B cell (primary cell): ENCODE measurements around the gene ALOX15B.

ENCODE experiments used
- EZH2 ChIP-seq: IDR thresholded peaks from 2 replicates; pipeline ENCODE4 v1.6.1; 2012; ENCODE audit warnings: borderline replicate concordance, low read depth, mild to moderate bottlenecking, moderate library complexity, low read length; ENCODE audit not compliant: insufficient read depth, poor library complexity, severe bottlenecking
- TF ChIP-seq, protein P1 (sequence below): fragments of 200-600 bp; IDR thresholded peaks from one replicate; pipeline ENCODE4 v1.8.0; 2022; ENCODE audit warnings: antibody characterized with exemption, mild to moderate bottlenecking

DNA sequence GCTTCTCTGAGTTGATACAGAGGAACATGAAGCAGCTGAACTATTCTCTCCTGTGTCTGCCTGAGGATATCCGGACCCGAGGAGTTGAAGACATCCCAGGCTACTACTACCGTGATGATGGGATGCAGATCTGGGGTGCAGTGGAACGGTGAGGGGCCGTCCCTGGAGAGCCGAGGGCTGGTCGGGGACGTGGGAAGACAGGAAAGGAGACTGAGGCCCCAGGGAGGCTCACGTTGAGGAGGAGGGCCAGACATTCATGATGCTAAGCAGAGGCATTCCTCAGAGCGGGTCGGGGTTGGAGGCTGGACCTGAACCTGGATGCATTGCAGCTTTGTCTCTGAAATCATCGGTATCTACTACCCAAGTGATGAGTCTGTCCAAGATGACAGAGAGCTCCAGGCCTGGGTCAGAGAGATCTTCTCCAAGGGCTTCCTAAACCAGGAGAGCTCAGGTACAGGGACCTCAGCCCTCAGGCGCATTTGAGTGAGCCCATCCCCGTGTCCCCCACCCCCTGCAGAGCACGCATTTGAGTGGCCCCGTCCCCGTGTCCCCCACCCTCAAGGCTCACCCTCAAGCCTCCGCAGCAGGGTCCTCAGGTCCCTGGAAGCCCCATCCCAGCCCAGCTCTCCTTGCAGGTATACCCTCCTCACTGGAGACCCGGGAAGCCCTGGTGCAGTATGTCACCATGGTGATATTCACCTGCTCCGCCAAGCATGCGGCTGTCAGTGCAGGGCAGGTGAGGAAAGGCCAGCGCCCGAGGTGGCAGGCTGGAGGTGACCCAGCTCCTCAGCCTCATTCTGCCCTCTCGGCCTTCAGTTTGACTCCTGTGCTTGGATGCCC lies 8.3 kb downstream of the ALOX15B start:
- TF ChIP-seq, protein P1, sequence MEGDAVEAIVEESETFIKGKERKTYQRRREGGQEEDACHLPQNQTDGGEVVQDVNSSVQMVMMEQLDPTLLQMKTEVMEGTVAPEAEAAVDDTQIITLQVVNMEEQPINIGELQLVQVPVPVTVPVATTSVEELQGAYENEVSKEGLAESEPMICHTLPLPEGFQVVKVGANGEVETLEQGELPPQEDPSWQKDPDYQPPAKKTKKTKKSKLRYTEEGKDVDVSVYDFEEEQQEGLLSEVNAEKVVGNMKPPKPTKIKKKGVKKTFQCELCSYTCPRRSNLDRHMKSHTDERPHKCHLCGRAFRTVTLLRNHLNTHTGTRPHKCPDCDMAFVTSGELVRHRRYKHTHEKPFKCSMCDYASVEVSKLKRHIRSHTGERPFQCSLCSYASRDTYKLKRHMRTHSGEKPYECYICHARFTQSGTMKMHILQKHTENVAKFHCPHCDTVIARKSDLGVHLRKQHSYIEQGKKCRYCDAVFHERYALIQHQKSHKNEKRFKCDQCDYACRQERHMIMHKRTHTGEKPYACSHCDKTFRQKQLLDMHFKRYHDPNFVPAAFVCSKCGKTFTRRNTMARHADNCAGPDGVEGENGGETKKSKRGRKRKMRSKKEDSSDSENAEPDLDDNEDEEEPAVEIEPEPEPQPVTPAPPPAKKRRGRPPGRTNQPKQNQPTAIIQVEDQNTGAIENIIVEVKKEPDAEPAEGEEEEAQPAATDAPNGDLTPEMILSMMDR, result no peak
- TF ChIP-seq EZH2, result no peak
